GM12878 (cell line): ENCODE results near the gene GPR18. TPM values are rescaled to one million over a fixed set of nuclear protein-coding genes. Genes with fewer than 3 reads are reported as not detected.

Experiments used
- BCLAF1 ChIP-seq: fragments of 450-650 bp; IDR thresholded peaks from 2 replicates; pipeline ENCODE4 v1.6.1; 2017; ENCODE audit warnings: antibody characterized with exemption, mild to moderate bottlenecking, moderate library complexity
- CBX3 ChIP-seq: fragments of 200-600 bp; sonication (generic); IDR thresholded peaks from 2 replicates; pipeline ENCODE4 v1.6.1; 2016; ENCODE audit warnings: low read depth, borderline replicate concordance
- DPF2 ChIP-seq: fragments of 450-650 bp; IDR thresholded peaks from 2 replicates; pipeline ENCODE4 v1.6.1; 2017; ENCODE audit warnings: mild to moderate bottlenecking
- EED ChIP-seq: sonication (generic); IDR thresholded peaks from 2 replicates; pipeline ENCODE4 v1.6.1; 2016; ENCODE audit warnings: antibody characterized with exemption, low read depth
- FOS ChIP-seq: IDR thresholded peaks from 3 replicates; pipeline ENCODE4 v1.6.1; 2011; ENCODE audit warnings: borderline replicate concordance; ENCODE audit not compliant: insufficient read length; ENCODE audit errors: extremely low read depth
- FOXK2 ChIP-seq: fragments of 450-650 bp; IDR thresholded peaks from 2 replicates; pipeline ENCODE4 v1.6.1; 2017; ENCODE audit warnings: mild to moderate bottlenecking, moderate library complexity
- GABPA ChIP-seq: IDR thresholded peaks from 2 replicates; pipeline ENCODE4 v1.6.1; 2014; ENCODE audit warnings: antibody characterized with exemption, low read depth, mild to moderate bottlenecking, inconsistent platforms
- GATAD2B ChIP-seq: fragments of 450-650 bp; conservative IDR thresholded peaks from 2 replicates; pipeline ENCODE4 v1.6.1; 2017; ENCODE audit warnings: low read depth, mild to moderate bottlenecking, moderate library complexity
- HCFC1 ChIP-seq: fragments of 150-350 bp; IDR thresholded peaks from 2 replicates; pipeline ENCODE4 v1.6.1; 2014; ENCODE audit warnings: low read length
- MAX ChIP-seq: IDR thresholded peaks from 2 replicates; pipeline ENCODE4 v1.6.1; 2012; ENCODE audit warnings: low read depth, low read length, improper control_type of control experiment
- RELA ChIP-seq: fragments of 450-650 bp; IDR thresholded peaks from 2 replicates; pipeline ENCODE4 v1.8.0; 2014; ENCODE audit warnings: borderline replicate concordance; ENCODE audit not compliant: partially characterized antibody
- SIX5 ChIP-seq: IDR thresholded peaks from 2 replicates; pipeline ENCODE4 v1.6.1; 2011; ENCODE audit warnings: mild to moderate bottlenecking, low read depth, low read length, moderate library complexity; ENCODE audit not compliant: severe bottlenecking
- SREBF1 ChIP-seq: IDR thresholded peaks from 2 replicates; pipeline ENCODE4 v1.6.1; 2012; ENCODE audit warnings: mild to moderate bottlenecking, low read length
- SUZ12 ChIP-seq: fragments of 200-600 bp; sonication (generic); IDR thresholded peaks from one replicate; pipeline ENCODE4 v1.6.1; 2018; ENCODE audit warnings: antibody characterized with exemption, mild to moderate bottlenecking; ENCODE audit not compliant: unreplicated experiment
- USF1 ChIP-seq: IDR thresholded peaks from 2 replicates; pipeline ENCODE4 v1.6.1; 2011; ENCODE audit warnings: borderline replicate concordance, low read depth, mild to moderate bottlenecking, moderate library complexity, mixed read lengths, low read length; ENCODE audit not compliant: insufficient read depth; ENCODE audit errors: extremely low read length
- ZBTB40 ChIP-seq: fragments of 450-650 bp; IDR thresholded peaks from 2 replicates; pipeline ENCODE4 v1.6.1; 2016; ENCODE audit warnings: mild to moderate bottlenecking, moderate library complexity, borderline replicate concordance
- ZNF274 ChIP-seq: IDR thresholded peaks from one replicate; pipeline ENCODE4 v1.8.0; 2011; ENCODE audit not compliant: insufficient read length, insufficient read depth
- ZNF687 ChIP-seq: fragments of 450-650 bp; IDR thresholded peaks from 2 replicates; pipeline ENCODE4 v1.6.1; 2017; ENCODE audit warnings: mild to moderate bottlenecking, moderate library complexity
- polyA plus RNA-seq, 11 experiments: library from polyadenylated mRNA; depleted of rRNA in 4 of 11; unstranded in 6 of 11; stranded (reverse) in 5 of 11; fragments of >200 nt; fragmentation: Nextera tagmentation in 4 of 11; fragmentation: Illumina TruSeq in 1 of 11; extraction: Ambion mirVana in 4 of 11; extraction: Trizol in 1 of 11; gene quantifications; 1 replicate in 1 of 11; 2 replicates in 10 of 11; pipeline versions ENCODE4 v1.2.1 to v1.2.3, GENCODE V29; 2011 to 2016; ENCODE audit warnings: inconsistent platforms in 2 of 11, missing spikeins in 2 of 11, low read depth in 1 of 11
- total RNA-seq, 4 experiments: library from RNA; depleted of rRNA in 3 of 4; stranded (reverse); fragments of >200 nt in 3 of 4; fragmentation: Illumina TruSeq in 1 of 4; extraction: Trizol in 1 of 4; gene quantifications; 2 replicates each; pipeline versions ENCODE4 v1.2.1 to v1.2.3, GENCODE V29; 2013 to 2021

Gene GPR18
- total and polyA plus RNA-seq, 10 of the 15 experiments (the other 5 are each of a cell fraction or from before 2014, with no cell fraction given): 3.3 to 12.9 (median 5.2) TPM

GRCh38 chr13:99237981-99238662, 20.1 kb downstream of the GPR18 start (continued):
- TF ChIP-seq BCLAF1 (no peak), GABPA (peak; percentile 36; the same call in 1 of the 2 replicates), GATAD2B (0 out of 2 replicates have a peak, but pooled peaks have one; percentile 16), USF1 (no peak), ZNF274 (no peak), FOS (no peak), SREBF1 (no peak), MAX (no peak), EED (peak; percentile 73), SIX5 (no peak), ZNF687 (0 out of 2 replicates have a peak, but pooled peaks have one; percentile 29), CBX3 (no peak), RELA (no peak), SUZ12 (no peak), HCFC1 (no peak), ZBTB40 (no peak), DPF2 (no peak), FOXK2 (no peak)
